ENCODE measurements around the gene SORCS3. TPM values are rescaled to one million over a fixed set of nuclear protein-coding genes. Genes with fewer than 3 reads are reported as not detected.

Gene SORCS3
- total RNA-seq, 1 donor from 2014 or later = 4.2 TPM

DNA sequence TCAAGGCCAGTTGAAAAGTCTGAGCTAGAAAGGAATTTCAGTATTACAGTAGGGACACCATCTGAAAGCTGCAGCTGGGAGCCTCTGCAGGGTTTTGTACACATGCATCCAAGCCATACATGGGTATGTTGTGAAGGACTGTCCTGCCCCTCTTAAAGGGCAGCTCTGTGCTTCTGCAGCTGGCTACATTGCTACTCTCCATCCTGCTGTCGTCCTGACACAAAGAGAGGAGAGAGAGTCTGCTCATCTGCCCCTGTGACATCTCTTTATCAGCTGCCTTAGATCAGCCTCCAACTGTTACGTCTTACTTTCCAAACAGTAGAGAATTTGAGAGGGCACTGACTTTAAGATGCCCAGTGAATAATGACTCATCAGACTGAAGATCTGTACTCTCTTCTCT is 602.7 kb downstream of the SORCS3 start:
- Mint-ChIP-seq H3K36me3 (no peaks in the 10 kb centered on the region), H3K9me3 (no peaks in the 10 kb centered on the region), H3K4me3 (no peak overlapping the region), H3K27me3 (no peaks in the 10 kb centered on the region), H3K4me1 (ENCODE audit: unreplicated experiment) (no peaks in the 10 kb centered on the region), H3K27ac (no peak overlapping the region)
- TF ChIP-seq, protein P1, sequence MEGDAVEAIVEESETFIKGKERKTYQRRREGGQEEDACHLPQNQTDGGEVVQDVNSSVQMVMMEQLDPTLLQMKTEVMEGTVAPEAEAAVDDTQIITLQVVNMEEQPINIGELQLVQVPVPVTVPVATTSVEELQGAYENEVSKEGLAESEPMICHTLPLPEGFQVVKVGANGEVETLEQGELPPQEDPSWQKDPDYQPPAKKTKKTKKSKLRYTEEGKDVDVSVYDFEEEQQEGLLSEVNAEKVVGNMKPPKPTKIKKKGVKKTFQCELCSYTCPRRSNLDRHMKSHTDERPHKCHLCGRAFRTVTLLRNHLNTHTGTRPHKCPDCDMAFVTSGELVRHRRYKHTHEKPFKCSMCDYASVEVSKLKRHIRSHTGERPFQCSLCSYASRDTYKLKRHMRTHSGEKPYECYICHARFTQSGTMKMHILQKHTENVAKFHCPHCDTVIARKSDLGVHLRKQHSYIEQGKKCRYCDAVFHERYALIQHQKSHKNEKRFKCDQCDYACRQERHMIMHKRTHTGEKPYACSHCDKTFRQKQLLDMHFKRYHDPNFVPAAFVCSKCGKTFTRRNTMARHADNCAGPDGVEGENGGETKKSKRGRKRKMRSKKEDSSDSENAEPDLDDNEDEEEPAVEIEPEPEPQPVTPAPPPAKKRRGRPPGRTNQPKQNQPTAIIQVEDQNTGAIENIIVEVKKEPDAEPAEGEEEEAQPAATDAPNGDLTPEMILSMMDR (conservative IDR thresholded peaks at IDR 0.05) = no peak
- no peak for DNase-seq (ENCODE audit: extremely low spot score, unreplicated experiment)

DNA sequence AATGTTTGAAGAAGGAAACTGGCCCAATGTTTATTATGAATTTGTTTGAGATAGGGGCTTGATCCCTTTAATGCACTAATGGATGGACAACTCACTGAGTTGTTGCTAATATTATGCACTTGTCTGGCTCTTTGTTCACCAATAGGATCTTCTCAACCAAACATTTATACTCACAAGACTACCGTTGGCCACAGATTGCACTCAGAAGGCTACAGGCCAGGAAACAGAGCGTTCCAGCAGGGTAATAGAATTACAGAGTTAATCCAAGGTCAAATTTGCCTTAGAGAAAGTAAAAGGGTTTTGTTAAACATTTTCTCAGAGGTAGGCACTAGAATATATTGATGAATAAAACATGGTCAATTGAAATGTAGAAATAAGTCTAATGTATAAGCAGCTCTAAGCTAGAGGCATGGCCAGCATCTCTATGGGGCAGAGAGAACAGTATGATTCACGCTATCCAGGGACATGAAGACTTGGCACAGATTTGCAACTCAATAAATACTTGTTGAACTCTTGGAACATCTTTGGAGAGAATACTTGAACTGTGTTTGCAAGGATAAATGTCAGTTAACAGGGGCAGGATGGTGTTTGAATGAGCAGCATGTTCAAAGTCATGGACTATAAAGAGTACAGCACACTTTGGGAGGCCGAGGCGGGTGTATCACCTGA is 606.9 kb downstream of the SORCS3 start:
- H3K4me3 Mint-ChIP-seq = no peak overlapping the region
- TF ChIP-seq, protein P1 (conservative IDR thresholded peaks at IDR 0.05) = no peak
- no peaks in the 10 kb centered on the region for H3K36me3 Mint-ChIP-seq
- DNase-seq (ENCODE audit: extremely low spot score, unreplicated experiment) = no peak
- H3K27ac Mint-ChIP-seq = no peak overlapping the region
- H3K9me3 Mint-ChIP-seq = no peaks in the 10 kb centered on the region
- H3K27me3 Mint-ChIP-seq = no peaks in the 10 kb centered on the region
- H3K4me1 Mint-ChIP-seq (ENCODE audit: unreplicated experiment) = no peaks in the 10 kb centered on the region

- DNase-seq (ENCODE audit: extremely low spot score, unreplicated experiment) = no peak
- no peaks in the 10 kb centered on the region for H3K9me3 Mint-ChIP-seq
- no peak overlapping the region for H3K4me3 Mint-ChIP-seq
- H3K27me3 Mint-ChIP-seq = no peaks in the 10 kb centered on the region
- TF ChIP-seq, protein P1 (conservative IDR thresholded peaks at IDR 0.05) = no peak
- H3K4me1 Mint-ChIP-seq (ENCODE audit: unreplicated experiment) = peaks cover 1% of the 10 kb centered on the region
- no peaks in the 10 kb centered on the region for H3K36me3 Mint-ChIP-seq
- no peak overlapping the region for H3K27ac Mint-ChIP-seq
Observed at GRCh38 chr10:105252911-105253310, 611.8 kb downstream of the SORCS3 start.

DNA sequence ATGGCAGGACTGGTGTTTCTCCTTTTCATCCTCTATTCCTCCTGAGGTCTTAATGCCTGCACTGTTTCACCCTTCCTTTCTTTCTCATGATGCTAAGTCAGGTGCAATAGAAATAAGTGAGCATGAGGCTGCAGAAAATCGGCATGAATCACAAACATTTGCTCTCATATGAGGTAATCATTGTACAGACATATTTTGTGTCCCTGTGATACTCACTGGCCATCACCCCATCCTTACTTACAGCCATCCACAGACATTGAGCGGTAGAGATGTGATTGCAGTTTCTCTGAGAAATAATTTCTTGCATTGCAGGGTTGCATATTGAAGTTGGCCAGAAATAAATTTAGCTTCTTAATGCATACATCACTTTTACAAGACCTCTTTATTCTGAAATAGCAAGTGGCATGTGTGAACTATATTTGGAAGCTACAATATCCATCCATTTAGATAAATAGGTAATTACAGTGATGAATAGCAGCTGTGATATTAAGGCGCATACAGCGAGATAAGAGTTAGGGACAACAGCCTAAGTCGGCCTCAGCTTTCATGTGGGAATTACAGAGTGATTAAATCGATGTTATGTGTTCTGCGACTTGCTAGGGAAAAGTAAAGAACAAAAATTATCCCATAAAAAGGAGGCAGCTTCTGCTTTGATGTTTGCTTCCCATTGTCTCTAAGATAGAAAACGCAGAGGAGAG is 612.6 kb downstream of the SORCS3 start:
- Mint-ChIP-seq H3K4me1 (ENCODE audit: unreplicated experiment) (peaks cover 4% of the 10 kb centered on the region), H3K9me3 (no peaks in the 10 kb centered on the region), H3K4me3 (no peak overlapping the region), H3K27ac (no peak overlapping the region), H3K36me3 (no peaks in the 10 kb centered on the region), H3K27me3 (no peaks in the 10 kb centered on the region)
- TF ChIP-seq, protein P1 (conservative IDR thresholded peaks at IDR 0.05) = no peak
- no peak for DNase-seq (ENCODE audit: extremely low spot score, unreplicated experiment)

- Mint-ChIP-seq H3K4me3 (no peak overlapping the region), H3K27ac (no peak overlapping the region), H3K4me1 (ENCODE audit: unreplicated experiment) (peaks cover 11% of the 10 kb centered on the region), H3K36me3 (no peaks in the 10 kb centered on the region), H3K9me3 (no peaks in the 10 kb centered on the region), H3K27me3 (no peaks in the 10 kb centered on the region)
- no peak for DNase-seq (ENCODE audit: extremely low spot score, unreplicated experiment)
- TF ChIP-seq, protein P1 (conservative IDR thresholded peaks at IDR 0.05) = no peak
Observed at GRCh38 chr10:105258036-105258673, 617.1 kb downstream of the SORCS3 start.
